Dedifferentiated amniotic fluid mesenchymal stem cell (primary cell): Measurements from ENCODE around the gene UBAC2.

Experiments used
- DNase-seq: peaks from one replicate; pipeline ENCODE4 v3.0.0-alpha.2; 2016; ENCODE audit errors: extremely low spot score

Gene UBAC2

GRCh38 chr13:99435998-99436397, 235.3 kb downstream of the UBAC2 start:
- DNase-seq: no peak
